ENCODE measurements around the gene USP40. TPM values are rescaled to one million over a fixed set of nuclear protein-coding genes. Genes with fewer than 3 reads are reported as not detected.

Gene USP40
- total RNA-seq, 4 donors from 2014 or later, result 18.7 to 32.8 (median 23.0) TPM

- Histone ChIP-seq H3K36me3 (peaks cover 5 to 93% (median 13%) of the 10 kb centered on the region in 3 donors), H3K27ac (no peak overlapping the region), H3K27me3 (no peaks in the 10 kb centered on the region), H3K4me3 (no peak overlapping the region), H3K9me3 (no peaks in the 10 kb centered on the region), H3K4me1 (peaks cover 0 to 16% (median 12%) of the 10 kb centered on the region in 3 donors)
- no peak for DNase-seq
- intact Hi-C loops (cut with DNase I), result loop anchor here (10.0 kb wide), 2 partner anchors 169 to 239 kb away; partner anchors contain the start of genes UGT1A4 and UGT1A5
- WGBS, 2 donors, result 85 to 92% methylated on average over 6 to 14 of the region's 14 CpGs
- TF ChIP-seq CTCF (IDR thresholded peaks at IDR 0.05) (no peak), POLR2A (IDR thresholded peaks at IDR 0.05) (no peak)
Measured at GRCh38 chr2:233476063-233476410, 90.5 kb downstream of the USP40 start.

GRCh38 chr2:233474308-233475160 lies 92.0 kb downstream of the USP40 start:
- WGBS, 2 donors, result 73 to 82% methylated on average over 16 to 21 of the region's 22 CpGs
- Histone ChIP-seq H3K36me3 (peaks cover 5 to 90% (median 13%) of the 10 kb centered on the region in 3 donors), H3K4me1 (peaks cover 0 to 11% (median 0%) of the 10 kb centered on the region in 3 donors), H3K9me3 (no peaks in the 10 kb centered on the region), H3K27me3 (no peaks in the 10 kb centered on the region), H3K27ac (peak overlapping the region in 3 of 4 donors; percentile 22 to 53 (median 42)), H3K4me3 (no peak overlapping the region)
- intact Hi-C loops (cut with DNase I), result loop anchor here (10.0 kb wide), 2 partner anchors 170 to 240 kb away; partner anchors contain the start of genes UGT1A4 and UGT1A5
- DNase-seq, result no peak
- TF ChIP-seq CTCF (IDR thresholded peaks at IDR 0.05), result no peak
- TF ChIP-seq POLR2A (IDR thresholded peaks at IDR 0.05), result no peak

- no peak overlapping the region for H3K4me3 ChIP-seq
- intact Hi-C loops (cut with DNase I), result loop anchor here (10.0 kb wide), 2 partner anchors 171 to 241 kb away; partner anchors contain the start of genes UGT1A4 and UGT1A5
- H3K9me3 ChIP-seq, result no peaks in the 10 kb centered on the region
- 94% methylated on average over 5 of the region's 10 CpGs; no CpG with 5 or more reads in 1 of the 2 donors for WGBS, 2 donors
- H3K4me1 ChIP-seq, result peaks cover 0 to 15% (median 0%) of the 10 kb centered on the region in 3 donors
- H3K27me3 ChIP-seq, result no peaks in the 10 kb centered on the region
- no peak for DNase-seq
- peak overlapping the region in 2 of 4 donors; percentile 42 to 53 for H3K27ac ChIP-seq
- H3K36me3 ChIP-seq, result peaks cover 5 to 91% (median 13%) of the 10 kb centered on the region in 3 donors
- TF ChIP-seq CTCF (IDR thresholded peaks at IDR 0.05) (no peak), POLR2A (IDR thresholded peaks at IDR 0.05) (no peak)
Measured at GRCh38 chr2:233473878-233474277, 92.7 kb downstream of the USP40 start.

GRCh38 chr2:233473386-233473791 lies 93.2 kb downstream of the USP40 start:
- no peak for TF ChIP-seq POLR2A (IDR thresholded peaks at IDR 0.05)
- no peak for TF ChIP-seq CTCF (IDR thresholded peaks at IDR 0.05)
- DNase-seq, result no peak
- intact Hi-C loops (cut with DNase I), result loop anchor here (10.0 kb wide), 2 partner anchors 171 to 241 kb away; partner anchors contain the start of genes UGT1A4 and UGT1A5
- WGBS, 2 donors, result 96 to 100% methylated on average over 6 to 13 of the region's 19 CpGs
- H3K27ac ChIP-seq, result no peak overlapping the region
- no peaks in the 10 kb centered on the region for H3K9me3 ChIP-seq
- no peaks in the 10 kb centered on the region for H3K27me3 ChIP-seq
- H3K4me3 ChIP-seq, result no peak overlapping the region
- peaks cover 0 to 15% (median 0%) of the 10 kb centered on the region in 3 donors for H3K4me1 ChIP-seq
- peaks cover 5 to 91% (median 13%) of the 10 kb centered on the region in 3 donors for H3K36me3 ChIP-seq
